Endothelial cell of umbilical vein (primary cell): ENCODE measurements around the gene ARHGEF16. TPM values are rescaled to one million over a fixed set of nuclear protein-coding genes. Genes with fewer than 3 reads are reported as not detected.

ENCODE experiments used
- BruUV-seq: library from RNA; stranded (reverse); fragments of 400-500 nt; replicated peaks from 2 replicates; lab custom pipeline; 2021; lab: Mats Ljungman, UMichigan
- CTCF ChIA-PET: fragments of 300-600, 350-600 bp; sonication (Branson Sonifier 250); formaldehyde crosslinking; loops from one replicate; lab custom pipeline; 2021; ENCODE audit warnings: antibody characterized with exemption, inconsistent platforms; lab: Charles Lee
- POLR2A ChIA-PET: fragments of 300-600, 350-600 bp; sonication (Branson Sonifier 250); formaldehyde crosslinking; loops from one replicate; lab custom pipeline; 2021; ENCODE audit warnings: antibody characterized with exemption, inconsistent platforms; lab: Charles Lee
- DNase-seq: peaks from one replicate; pipeline ENCODE4 v3.0.0-alpha.2; 2011; ENCODE audit warnings: low read depth, low spot score
- FAIRE-seq: peaks from 2 replicates; lab custom pipeline; 2011; peaks lifted over from hg19 to GRCh38; lab: Jason Lieb, UNC
- H2AFZ ChIP-seq: 2 replicates; pipeline ENCODE4 v1.6.0; 2012; ENCODE audit warnings: low read depth, low read length, control low read depth, inconsistent platforms
- H3K27ac ChIP-seq: 2 replicates; pipeline ENCODE4 v1.5.1; 2011; ENCODE audit warnings: low read depth, mild to moderate bottlenecking, control low read depth, low read length, moderate library complexity; ENCODE audit not compliant: insufficient read depth
- H3K27me3 ChIP-seq, 2 experiments: 2 replicates each; pipeline versions ENCODE4 v1.6.0 to v1.6.1; 2011; ENCODE audit warnings: low read length in 2 of 2, mixed read lengths in 1 of 2; ENCODE audit not compliant: control insufficient read depth in 2 of 2, insufficient read depth in 2 of 2
- H3K36me3 ChIP-seq, 2 experiments: 2 replicates in 1 of 2; 3 replicates in 1 of 2; pipeline ENCODE4 v1.5.1; 2011; ENCODE audit warnings: low read length in 2 of 2, mild to moderate bottlenecking in 1 of 2, moderate library complexity in 1 of 2; ENCODE audit not compliant: control insufficient read depth in 2 of 2, insufficient read depth in 2 of 2; ENCODE audit errors: extremely low read depth in 1 of 2
- H3K4me1 ChIP-seq: 3 replicates; pipeline ENCODE4 v1.5.1; 2011; ENCODE audit warnings: mild to moderate bottlenecking, low read length; ENCODE audit not compliant: control insufficient read depth, insufficient read depth; ENCODE audit errors: extremely low read depth
- H3K4me2 ChIP-seq: 2 replicates; pipeline ENCODE4 v1.6.1; 2011; ENCODE audit warnings: low read length, control low read depth, mixed read lengths; ENCODE audit not compliant: insufficient read depth
- H3K4me3 ChIP-seq, 3 experiments: fragments of 200-600 bp in 1 of 3; sonication (generic), shearing (Covaris generic) in 1 of 3; replicated peaks in 1 of 3; 2 replicates each; pipeline ENCODE4 v1.5.1; 2011 to 2016; ENCODE audit warnings: control low read depth in 3 of 3, low read length in 3 of 3, mild to moderate bottlenecking in 2 of 3, inconsistent platforms in 1 of 3, low read depth in 1 of 3, moderate library complexity in 1 of 3; ENCODE audit not compliant: insufficient read depth in 1 of 3
- H3K79me2 ChIP-seq: 2 replicates; pipeline ENCODE4 v1.6.0; 2012; ENCODE audit warnings: low read length, inconsistent platforms; ENCODE audit not compliant: control insufficient read depth, insufficient read depth
- H3K9ac ChIP-seq: replicated peaks from 2 replicates; pipeline ENCODE3; 2011; ENCODE audit warnings: low read length, control low read depth; ENCODE audit not compliant: insufficient read depth; ENCODE audit errors: extremely low read depth
- H3K9me1 ChIP-seq: replicated peaks from 3 replicates; pipeline ENCODE4 v1.6.0; 2011; ENCODE audit warnings: mild to moderate bottlenecking, low read length; ENCODE audit not compliant: control insufficient read depth, insufficient read depth; ENCODE audit errors: extremely low read depth
- H3K9me3 ChIP-seq: replicated peaks from 2 replicates; pipeline ENCODE4 v1.5.1; 2012; ENCODE audit warnings: low read length, inconsistent platforms; ENCODE audit not compliant: control insufficient read depth, insufficient read depth
- H4K20me1 ChIP-seq: replicated peaks from 2 replicates; pipeline ENCODE3; 2011; ENCODE audit warnings: mild to moderate bottlenecking, low read length; ENCODE audit not compliant: control insufficient read depth, insufficient read depth; ENCODE audit errors: extremely low read depth
- CTCF ChIP-seq, 2 donors: IDR thresholded peaks; 1 replicate in 1 of 2; 2 replicates in 1 of 2; pipeline ENCODE4 v1.5.1; 2011; ENCODE audit warnings: low read length in 2 of 2, mild to moderate bottlenecking in 2 of 2, moderate library complexity in 2 of 2, control low read depth in 1 of 2, inconsistent platforms in 1 of 2, low read depth in 1 of 2; ENCODE audit not compliant: insufficient read depth in 1 of 2; ENCODE audit errors: extremely low read depth in 1 of 2
- EZH2 ChIP-seq: IDR thresholded peaks from 2 replicates; pipeline ENCODE4 v1.6.1; 2012; ENCODE audit warnings: borderline replicate concordance, low read depth, mild to moderate bottlenecking, moderate library complexity, low read length, inconsistent platforms; ENCODE audit not compliant: severe bottlenecking
- FOS ChIP-seq: IDR thresholded peaks from 2 replicates; pipeline ENCODE4 v1.6.1; 2011; ENCODE audit warnings: mild to moderate bottlenecking, low read length, moderate library complexity, borderline replicate concordance; ENCODE audit not compliant: insufficient read depth
- GATA2 ChIP-seq: IDR thresholded peaks from 2 replicates; pipeline ENCODE4 v1.7.0; 2011; ENCODE audit warnings: low read depth, mild to moderate bottlenecking, moderate library complexity, mixed read lengths, low read length; ENCODE audit not compliant: insufficient read length, insufficient read depth
- JUN ChIP-seq: IDR thresholded peaks from 2 replicates; pipeline ENCODE4 v1.6.1; 2011; ENCODE audit warnings: borderline replicate concordance, low read depth; ENCODE audit not compliant: insufficient read length, insufficient read depth
- MAX ChIP-seq: IDR thresholded peaks from 2 replicates; pipeline ENCODE4 v1.6.1; 2011; ENCODE audit not compliant: insufficient read depth, insufficient read length
- MYC ChIP-seq: IDR thresholded peaks from one replicate; pipeline ENCODE4 v1.6.1; 2011; ENCODE audit warnings: mild to moderate bottlenecking, low read depth, low read length
- POLR2A ChIP-seq: IDR thresholded peaks from 2 replicates; pipeline ENCODE4 v1.6.1; 2012; ENCODE audit warnings: low read depth, mild to moderate bottlenecking, control low read depth, low read length
- POLR2AphosphoS5 ChIP-seq: IDR thresholded peaks from 2 replicates; pipeline ENCODE4 v1.6.1; 2012; ENCODE audit warnings: low read depth, mild to moderate bottlenecking, control low read depth, low read length, moderate library complexity; ENCODE audit not compliant: insufficient read depth
- dilution Hi-C: fragments of 300-500 bp; cut with MboI; formaldehyde crosslinking; loops from one replicate; pipeline ENCODE4 v1.15.0; 2019; ENCODE audit warnings: low sequenced_read_pairs; ENCODE audit not compliant: extremely low pct_ligation_motif_present
- intact Hi-C: fragments of 100-400 bp; cut with micrococcal nuclease; formaldehyde crosslinking; loops from one replicate; pipeline ENCODE4 v1.10.0; 2022
- polyA plus RNA-seq, 4 experiments: library from polyadenylated mRNA; depleted of rRNA in 3 of 4; stranded (reverse) in 3 of 4; unstranded in 1 of 4; fragments of >200 nt; gene quantifications; 2 replicates each; pipeline versions ENCODE4 v1.2.1 to v1.2.3, GENCODE V29; 2011 to 2012; ENCODE audit warnings: missing spikeins in 1 of 4
- total RNA-seq: library from RNA; stranded (reverse); gene quantifications from 2 replicates; pipeline ENCODE4 v1.2.3, GENCODE V29; 2021

ARHGEF16 gene
- total and polyA plus RNA-seq, 2 donors (not counting 3 experiments of a cell fraction or from before 2014, with no cell fraction given): 0.52 to 1.3 TPM

GRCh38 chr1:3462356-3463012 lies 8.0 kb downstream of the ARHGEF16 start:
- dilution Hi-C loops (no loop called here), intact Hi-C loops (no loop called here)
- BruUV-seq: no TSS peak
- no peak overlapping the region for H3K9ac ChIP-seq
- H2AFZ ChIP-seq: no peak overlapping the region
- no peak overlapping the region for H3K4me3 ChIP-seq
- H3K27ac ChIP-seq: no peak overlapping the region
- no peaks in the 10 kb centered on the region for H3K79me2 ChIP-seq
- no peaks in the 10 kb centered on the region for H3K4me1 ChIP-seq
- no peaks in the 10 kb centered on the region for H4K20me1 ChIP-seq
- DNase-seq (no peak), FAIRE-seq (no peak)
- H3K9me3 ChIP-seq: no peaks in the 10 kb centered on the region
- H3K9me1 ChIP-seq: no peaks in the 10 kb centered on the region
- TF ChIP-seq EZH2 (no peak), JUN (no peak), MYC (no peak), POLR2AphosphoS5 (no peak), FOS (no peak), GATA2 (no peak), CTCF (IDR thresholded peaks at IDR 0.05; ENCODE audit: extremely low read depth in 1 of 2, insufficient read depth in 1 of 2, low read depth in 1 of 2, low read length in 2 of 2) (no peak), MAX (no peak), POLR2A (no peak)
- H3K27me3 ChIP-seq: no peaks in the 10 kb centered on the region
- no peak overlapping the region for H3K4me2 ChIP-seq
- H3K36me3 ChIP-seq: no peaks in the 10 kb centered on the region
- CTCF ChIA-PET: interaction anchor here (0.8 to 2.9 kb wide), 2 partner anchors 10 to 262 kb away, joined by 3 to 17 read pairs; no protein-coding TSS in a partner anchor
- POLR2A ChIA-PET: no interaction called here
